Stimulated activated naive CD4-positive, alpha-beta T cell treated with Interleukin-2 at 50 U/mL for 16 hours (primary cell): ENCODE results near the gene RETREG1.
"Not testable (repeated sequence)": the region's sequence is repeated elsewhere in the genome, so short reads cannot be mapped to it uniquely, and the experiment has no call there.

Source experiments
- DNase-seq: peaks from one replicate; lab custom pipeline; 2025; lab: John Stamatoyannopoulos, UW

The RETREG1 gene

DNA sequence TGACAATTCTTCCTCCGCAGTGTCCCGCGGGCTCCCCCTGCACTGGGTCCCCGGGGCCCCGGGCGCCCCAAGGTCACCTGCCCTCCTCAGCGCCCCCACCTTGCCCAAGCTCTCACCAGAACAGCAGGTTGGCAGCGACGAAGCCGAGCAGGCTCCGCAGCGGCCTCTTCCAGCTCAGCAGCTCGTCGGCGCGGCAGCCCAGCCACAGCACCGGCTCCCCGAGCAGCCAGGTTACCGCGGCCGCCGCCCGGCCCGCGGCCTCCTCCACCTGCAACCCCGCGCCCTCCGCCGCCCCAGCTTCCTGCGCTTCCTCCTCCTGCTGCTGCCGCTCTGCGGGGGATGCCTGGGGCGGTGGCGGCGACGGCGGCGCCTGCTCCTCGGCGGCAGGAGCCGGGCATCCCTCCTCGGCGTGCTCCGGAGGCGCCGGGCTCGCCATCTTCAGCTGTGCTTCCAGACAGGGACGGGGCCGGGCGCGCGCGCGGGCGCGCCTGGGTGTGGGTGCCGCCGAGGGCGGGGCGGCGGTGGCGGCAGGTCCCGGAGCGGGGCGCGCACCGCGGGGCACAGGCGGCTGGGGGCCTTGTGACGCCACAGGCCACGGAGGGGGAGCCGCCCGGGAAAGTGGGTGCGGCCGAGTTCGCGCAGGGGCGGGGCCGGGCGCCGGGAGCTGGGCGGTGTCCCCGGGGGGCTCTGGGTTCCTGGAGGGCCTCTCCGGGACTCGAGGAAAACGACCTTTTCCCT, at the start of gene RETREG1:
Gene RETREG1, minus strand, starts transcription at position 462 of the 738 bp plus-strand sequence. Its CDS starts 26 bp downstream, at position 436.
- peak; percentile 69 for DNase-seq

GRCh38 chr5:16666130-16666882, 49.5 kb upstream of the RETREG1 start:
- DNase-seq, result no peak

DNA sequence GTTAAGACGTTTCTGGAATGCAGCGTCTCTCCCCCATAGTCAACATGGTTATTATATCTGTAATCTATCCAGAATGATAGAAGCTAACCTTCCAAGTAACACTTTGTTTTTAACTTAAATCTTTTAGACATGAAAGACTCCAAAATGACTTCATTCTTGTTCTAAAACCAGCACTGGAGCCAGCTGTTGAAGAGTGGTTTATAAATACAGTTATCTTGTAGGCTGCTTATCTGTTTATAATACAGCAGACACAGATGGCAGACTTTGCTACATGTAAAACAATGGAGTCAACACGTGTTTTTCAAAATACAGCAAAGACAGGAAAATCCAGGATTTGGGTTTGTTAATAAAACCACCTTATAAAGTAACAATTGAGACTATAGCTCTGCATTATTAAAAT, 48.8 kb upstream of the RETREG1 start:
- DNase-seq, result no peak

DNA sequence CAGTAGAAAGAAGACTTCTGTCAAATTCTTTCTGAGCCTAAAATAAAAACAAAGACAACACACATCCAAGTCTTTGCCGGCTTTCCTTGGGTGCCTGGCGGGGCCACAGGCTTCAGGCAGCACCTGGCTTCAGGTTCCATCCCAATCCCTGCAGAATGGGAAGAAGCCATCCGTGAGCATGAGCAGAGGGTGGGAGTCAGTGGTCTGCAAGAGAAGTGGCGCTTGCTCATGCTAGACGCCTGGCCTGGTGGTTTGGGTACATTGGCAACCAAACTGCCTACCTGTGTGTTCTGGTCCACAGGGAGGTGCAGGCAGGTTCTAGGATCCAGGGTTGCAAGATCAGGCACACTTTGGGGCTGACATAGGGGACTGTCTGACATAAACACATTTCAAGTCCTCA, 47.6 kb upstream of the RETREG1 start:
- no peak for DNase-seq

DNA sequence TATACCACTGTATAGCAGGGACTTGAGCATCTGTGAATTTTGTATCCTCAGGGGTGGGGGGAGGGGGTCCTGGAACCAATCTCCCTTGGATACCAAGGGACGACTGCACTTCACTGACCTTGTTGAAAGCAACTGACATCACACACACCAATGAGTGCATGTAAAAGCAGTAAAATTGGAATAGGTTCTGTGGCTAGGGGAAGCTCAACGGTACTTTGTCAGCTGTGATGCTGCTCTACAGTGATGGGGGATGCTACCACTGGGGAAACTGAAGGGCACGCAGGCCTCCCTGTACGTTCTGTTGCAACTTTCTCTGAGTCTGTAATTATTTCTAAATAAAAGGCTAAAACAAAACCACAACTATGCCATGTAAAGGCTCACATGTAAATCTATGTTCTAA, 47.0 kb upstream of the RETREG1 start:
- DNase-seq, result no peak

- DNase-seq, result no peak
Measured at GRCh38 chr5:16661713-16662112, 44.9 kb upstream of the RETREG1 start.

DNA sequence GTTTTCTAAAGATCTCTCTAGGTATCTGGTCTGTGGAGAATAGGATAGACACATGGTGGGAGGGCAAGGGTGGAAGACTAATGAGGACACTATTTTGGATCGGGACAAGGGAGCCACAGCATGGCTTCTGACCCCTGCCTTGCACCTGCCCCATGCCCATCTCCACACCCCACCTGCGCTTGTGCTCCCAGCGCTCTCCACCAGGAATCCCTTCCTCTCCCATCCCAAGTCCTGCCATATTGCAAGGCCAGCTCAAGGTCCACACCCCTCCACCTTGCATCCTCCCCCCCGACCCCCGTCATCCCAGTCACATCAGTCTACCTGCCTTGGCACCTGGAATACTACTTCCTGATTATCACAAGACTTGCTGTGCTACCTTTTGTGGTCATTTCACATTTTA, 44.2 kb upstream of the RETREG1 start:
- no peak for DNase-seq

DNA sequence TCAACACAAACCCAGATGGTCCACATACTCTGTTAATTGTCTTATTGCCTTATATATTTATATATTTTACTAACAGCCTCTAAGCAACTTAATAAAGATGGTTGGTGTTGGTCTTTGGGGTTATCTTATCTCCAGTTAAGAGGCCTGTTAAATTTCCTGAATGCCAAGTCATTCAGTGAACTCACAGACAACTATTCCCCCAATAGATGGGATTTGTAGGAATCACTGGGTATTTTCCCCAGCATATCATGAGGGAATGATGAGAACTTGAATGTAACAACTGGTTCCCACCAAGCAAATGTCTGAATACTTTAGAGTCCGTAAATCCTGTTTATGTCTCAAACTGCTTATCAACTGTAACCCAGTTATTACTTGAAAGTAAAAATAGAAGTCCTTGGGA, 42.7 kb upstream of the RETREG1 start:
- no peak for DNase-seq

DNA sequence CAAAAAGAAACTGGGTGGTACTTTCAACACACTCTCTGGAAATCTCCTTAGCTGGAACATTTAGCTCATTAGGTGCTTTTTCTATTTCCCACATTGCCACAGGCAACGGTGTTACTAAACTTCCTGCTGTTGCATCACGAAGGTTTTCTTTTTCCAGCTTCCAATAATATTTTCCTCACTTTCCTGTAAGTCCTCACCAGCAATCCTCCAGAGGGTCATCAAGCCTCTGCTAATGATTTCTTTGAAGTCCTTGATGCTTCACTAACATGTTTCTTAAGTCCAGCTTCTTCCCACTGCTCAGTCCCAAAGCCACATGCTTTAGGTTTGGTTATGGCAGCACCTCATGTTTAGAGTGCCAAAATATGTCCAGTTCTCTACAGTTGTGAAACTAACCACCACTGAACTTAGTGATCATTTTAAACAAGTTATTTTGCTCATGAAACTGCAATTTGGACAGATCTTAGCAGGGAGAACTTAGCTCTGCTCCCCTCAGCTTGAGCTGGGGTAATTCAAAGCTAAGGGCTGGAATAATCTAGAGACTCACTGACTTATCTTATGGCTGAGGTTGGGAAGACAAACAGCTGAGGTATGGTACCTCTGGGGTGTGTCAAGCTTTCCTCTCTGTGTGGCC, 39.9 kb upstream of the RETREG1 start:
- no peak for DNase-seq

DNA sequence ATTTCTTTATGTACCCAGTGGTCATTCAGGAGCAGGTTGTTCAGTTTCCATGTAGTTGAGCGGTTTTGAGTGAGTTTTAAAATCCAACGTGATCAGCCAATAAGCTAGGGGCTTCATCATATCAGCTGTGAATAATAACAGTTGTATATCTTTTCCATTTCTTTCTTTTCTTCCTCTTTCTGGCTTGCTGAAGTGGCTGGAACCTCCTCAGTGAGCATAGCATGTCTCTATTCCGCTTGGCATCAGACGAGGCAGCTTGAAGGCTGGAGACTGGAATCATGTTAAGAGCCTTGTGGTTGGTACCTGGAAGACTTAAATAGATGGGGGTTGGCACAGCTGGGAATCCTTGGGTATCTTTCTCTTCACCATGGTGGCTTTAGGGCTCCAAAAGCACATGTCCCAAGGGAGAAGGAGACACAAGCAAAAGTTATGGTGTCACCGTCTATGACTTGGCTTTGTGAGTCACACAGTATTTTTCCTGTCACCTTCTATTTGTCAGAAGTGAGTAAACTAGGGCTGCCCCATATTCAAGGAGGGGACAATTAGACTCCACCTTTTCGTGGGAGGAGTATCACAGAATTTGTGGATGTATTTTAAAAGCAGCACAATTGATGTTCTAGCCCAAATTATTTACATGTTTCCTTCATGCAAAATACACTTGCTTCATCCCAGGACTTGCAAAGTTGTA, 38.0 kb upstream of the RETREG1 start:
- DNase-seq, result no peak

DNA sequence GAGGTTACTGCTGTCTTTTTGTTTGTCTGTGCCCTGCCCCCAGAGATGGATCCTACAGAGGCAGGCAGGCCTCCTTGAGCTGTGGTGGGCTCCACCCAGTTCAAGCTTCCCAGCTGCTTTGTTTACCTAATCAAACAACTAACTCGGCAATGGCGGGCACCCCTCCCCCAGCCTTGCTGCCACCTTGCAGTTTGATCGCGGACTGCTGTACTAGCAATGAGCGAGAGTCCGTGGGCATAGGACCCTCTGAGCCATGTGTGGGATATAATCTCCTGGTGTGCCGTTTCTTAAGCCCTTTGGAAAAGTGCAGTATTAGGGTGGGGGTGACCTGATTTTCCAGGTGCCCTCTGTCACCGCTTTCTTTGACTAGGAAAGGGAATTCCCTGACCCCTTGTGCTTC, 31.9 kb upstream of the RETREG1 start:
- DNase-seq, result not testable (repeated sequence)

DNA sequence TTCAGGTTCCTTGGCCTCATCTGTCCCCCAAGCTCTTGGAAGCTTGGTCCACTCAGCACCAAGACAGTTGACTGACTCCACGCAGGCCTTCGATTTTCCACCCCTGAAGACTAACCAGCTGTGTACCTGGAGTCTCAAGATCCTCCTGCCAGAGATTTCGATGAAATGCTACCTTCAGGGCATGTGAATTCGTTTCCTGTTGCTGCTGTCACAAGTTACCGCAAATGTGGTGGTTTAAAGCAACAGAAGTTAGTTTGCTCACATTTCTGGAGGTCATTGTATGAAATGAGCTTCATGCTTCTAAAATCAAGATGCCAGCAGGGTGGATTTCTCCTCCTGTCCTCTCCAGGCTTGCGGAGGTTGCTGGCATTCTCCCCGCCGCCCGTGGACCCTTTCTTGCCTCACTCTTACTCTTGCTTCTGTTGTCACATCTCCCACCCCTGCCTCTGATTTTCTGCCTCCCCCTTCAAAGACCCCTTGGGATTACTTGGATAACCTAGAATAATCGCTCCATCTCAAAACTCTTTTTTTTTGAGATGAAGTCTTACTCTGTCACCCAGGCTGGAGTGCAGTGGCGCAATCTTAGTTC, 27.6 kb upstream of the RETREG1 start:
- no peak for DNase-seq

- no peak for DNase-seq
Measured at GRCh38 chr5:16642867-16643266, 26.1 kb upstream of the RETREG1 start.

GRCh38 chr5:16639206-16639605, 22.4 kb upstream of the RETREG1 start:
- DNase-seq, result no peak

DNA sequence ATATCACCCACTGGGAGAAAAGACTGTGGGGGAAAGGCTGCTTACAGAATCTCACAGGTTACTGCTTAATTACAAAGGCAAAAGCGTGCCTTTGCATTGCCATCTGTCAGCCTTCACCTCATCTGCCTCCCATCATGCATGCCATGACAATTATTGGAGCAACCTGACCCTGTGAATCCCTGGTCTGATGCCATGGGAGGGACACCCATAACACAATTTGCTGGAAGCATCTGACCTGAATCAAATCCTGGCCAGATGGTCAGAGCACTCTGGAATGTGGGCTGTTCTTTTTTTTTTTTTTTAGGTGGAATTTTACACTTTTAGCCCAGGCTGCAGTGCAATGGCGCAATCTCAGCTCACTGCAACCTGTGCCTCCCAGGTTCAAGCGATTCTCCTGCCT, 11.6 kb upstream of the RETREG1 start:
- DNase-seq, result no peak

DNA sequence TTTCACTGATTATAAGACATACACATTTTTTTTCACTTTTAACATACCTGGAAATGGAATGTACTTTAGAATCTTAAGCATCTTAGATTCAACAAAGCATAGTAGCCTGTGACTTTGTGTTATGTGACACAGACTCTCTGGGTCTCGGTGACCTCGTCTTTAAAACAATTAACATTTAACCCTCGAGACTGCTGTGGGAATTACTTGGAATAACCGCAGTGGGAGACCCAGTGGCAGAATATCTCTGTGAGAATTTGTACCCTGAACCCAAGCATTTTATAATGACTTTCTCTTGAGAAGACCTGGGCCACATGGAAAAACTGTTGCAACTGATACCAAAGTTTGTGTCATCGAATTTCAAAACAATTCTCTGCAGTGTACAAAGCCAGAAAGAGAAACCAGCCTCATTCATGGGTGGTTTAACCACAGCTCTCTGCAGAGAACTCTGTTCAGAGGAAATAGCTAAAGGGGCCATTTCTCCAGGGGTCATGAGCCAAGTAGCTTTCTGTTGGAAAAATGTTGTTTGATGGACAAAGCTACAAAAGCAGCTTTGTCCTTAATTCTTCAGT, 10.0 kb upstream of the RETREG1 start:
- DNase-seq, result no peak

GRCh38 chr5:16625096-16625495, 8.3 kb upstream of the RETREG1 start:
- no peak for DNase-seq

DNA sequence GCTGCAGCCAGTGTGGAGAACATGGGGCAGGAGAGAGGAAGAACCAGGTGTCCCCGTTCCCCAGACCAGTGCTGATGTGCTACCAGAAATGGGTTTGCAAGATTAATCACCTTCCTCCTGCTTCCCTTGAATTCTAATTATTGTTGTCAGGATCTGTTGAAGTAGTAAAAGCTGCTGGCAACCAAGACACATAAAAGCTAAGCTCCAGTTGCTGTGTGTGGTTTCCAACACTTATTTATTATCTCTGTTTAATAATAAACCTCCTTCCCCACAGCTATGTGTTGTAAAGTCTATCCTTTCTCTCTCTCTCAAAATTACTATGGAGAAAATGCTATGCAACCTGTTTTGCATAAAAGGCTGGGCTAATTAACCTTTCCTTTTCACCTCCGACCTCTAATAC, 2.3 kb upstream of the RETREG1 start:
- no peak for DNase-seq

- DNase-seq, result no peak
Measured at GRCh38 chr5:16618138-16618897, 1.5 kb upstream of the RETREG1 start.

- DNase-seq, result peak; percentile 30
Measured at GRCh38 chr5:16617274-16617968, 624 bp upstream of the RETREG1 start.
